Osteoblast (primary cell): ENCODE measurements around the gene TCF23. TPM values are rescaled to one million over a fixed set of nuclear protein-coding genes. Genes with fewer than 3 reads are reported as not detected.

Source experiments
- DNase-seq: peaks from one replicate; pipeline ENCODE4 v3.0.0; 2011; ENCODE audit warnings: low spot score, mixed read lengths; ENCODE audit not compliant: insufficient read length; ENCODE audit errors: missing footprints
- H2AFZ ChIP-seq: 2 replicates; pipeline ENCODE4 v1.6.0; 2011; ENCODE audit warnings: mild to moderate bottlenecking, low read length
- H3K27ac ChIP-seq: 2 replicates; pipeline ENCODE4 v1.5.1; 2011; ENCODE audit warnings: mild to moderate bottlenecking, low read depth, low read length, moderate library complexity
- H3K27me3 ChIP-seq: 2 replicates; pipeline ENCODE4 v1.6.0; 2012; ENCODE audit warnings: mild to moderate bottlenecking, control low read depth, inconsistent platforms, low read length, moderate library complexity; ENCODE audit not compliant: insufficient read depth
- H3K36me3 ChIP-seq: 2 replicates; pipeline ENCODE4 v1.5.1; 2011; ENCODE audit warnings: mild to moderate bottlenecking, low read length, control low read depth, moderate library complexity; ENCODE audit not compliant: insufficient read depth
- H3K4me1 ChIP-seq: 2 replicates; pipeline ENCODE4 v1.5.1; 2011; ENCODE audit warnings: mild to moderate bottlenecking, low read length, control low read depth, moderate library complexity; ENCODE audit not compliant: insufficient read depth
- H3K4me2 ChIP-seq: 2 replicates; pipeline ENCODE4 v1.6.0; 2011; ENCODE audit warnings: mild to moderate bottlenecking, low read length; ENCODE audit not compliant: insufficient read depth
- H3K4me3 ChIP-seq: fragments of 200-600 bp; sonication (generic); 3 replicates; pipeline ENCODE4 v1.5.1; 2012; ENCODE audit warnings: mild to moderate bottlenecking, low read length, inconsistent platforms; ENCODE audit not compliant: insufficient read depth
- H3K79me2 ChIP-seq: 2 replicates; pipeline ENCODE4 v1.6.0; 2012; ENCODE audit warnings: mild to moderate bottlenecking, low read length, control low read depth, inconsistent platforms; ENCODE audit not compliant: insufficient read depth
- H3K9me3 ChIP-seq: 2 replicates; pipeline ENCODE4 v1.5.1; 2011; ENCODE audit warnings: low read depth, low read length, control low read depth
- H4K20me1 ChIP-seq: 2 replicates; pipeline ENCODE4 v1.6.0; 2012; ENCODE audit warnings: mild to moderate bottlenecking, low read length, control low read depth; ENCODE audit not compliant: insufficient read depth
- total RNA-seq: library from RNA; depleted of rRNA; stranded (reverse); fragments of >200 nt; gene quantifications from 2 replicates; pipeline ENCODE4 v1.2.3, GENCODE V29; 2012
- TF ChIP-seq, protein P1 (sequence below): IDR thresholded peaks from 2 replicates; pipeline ENCODE4 v1.5.1; 2011; ENCODE audit warnings: mild to moderate bottlenecking, low read depth, low read length, moderate library complexity; ENCODE audit errors: extremely low read depth

TCF23 gene
- total RNA-seq, 1 donor, result not detected

DNA sequence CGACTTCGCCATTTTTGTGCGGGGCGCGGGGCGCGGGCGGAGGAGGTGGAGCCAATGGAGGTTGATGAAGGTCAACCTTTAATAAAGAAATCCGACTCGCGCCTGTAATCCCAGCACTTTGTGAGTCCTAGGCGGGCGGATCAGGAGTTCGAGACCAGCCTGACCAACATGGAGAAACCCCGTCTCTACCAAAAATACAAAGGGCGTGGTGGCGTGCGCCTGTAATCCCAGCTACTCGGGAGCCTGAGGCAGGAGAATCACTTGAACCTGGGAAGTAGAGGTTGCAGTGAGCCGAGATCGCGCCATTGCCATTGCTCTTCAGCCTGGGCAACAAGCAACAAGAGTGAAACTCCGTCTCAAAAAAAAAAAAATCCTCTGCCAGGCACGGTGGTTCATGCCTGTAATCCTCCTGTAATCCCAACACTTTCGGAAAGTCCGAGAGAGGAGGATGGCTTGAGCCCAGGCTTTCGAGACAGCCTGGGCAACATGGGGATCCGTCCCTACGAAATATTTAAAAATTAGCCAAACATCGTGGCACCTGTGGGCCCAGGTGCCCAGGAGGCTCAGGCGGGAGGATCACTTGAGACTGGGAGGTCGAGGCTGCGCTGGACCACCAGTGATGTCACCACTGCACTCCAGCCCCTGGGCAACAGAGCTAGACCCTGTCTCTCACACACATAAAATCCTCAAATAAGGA, 13.9 kb upstream of the TCF23 start:
- H3K4me2 ChIP-seq, result peak overlapping the region; percentile 73

DNA sequence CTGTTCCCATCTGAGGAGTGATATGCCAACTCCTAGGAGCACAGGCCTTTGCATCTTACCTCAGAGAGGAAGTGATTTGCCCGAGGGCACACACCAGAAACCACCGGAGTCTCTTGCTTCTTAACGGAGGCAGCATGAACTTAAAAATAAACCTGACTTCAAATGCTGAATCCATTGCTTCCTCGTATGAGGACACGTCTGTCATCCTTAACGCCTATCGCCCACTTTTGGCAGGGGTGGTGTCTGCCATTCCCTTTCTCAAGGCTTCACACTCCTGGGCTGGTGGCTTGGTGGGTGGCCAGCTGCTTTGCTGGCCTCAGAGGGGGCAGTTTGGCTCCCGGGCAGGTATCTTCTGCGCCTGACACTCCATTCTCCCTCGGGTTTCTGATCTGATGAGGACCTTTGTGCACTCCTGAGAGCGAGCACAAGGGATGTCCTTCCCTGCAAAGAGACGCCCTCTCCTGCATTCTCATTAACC, 13.3 kb upstream of the TCF23 start:
- Histone ChIP-seq H3K4me2 (no peak overlapping the region), H4K20me1 (peaks cover 26% of the 10 kb centered on the region), H3K79me2 (peaks cover 22% of the 10 kb centered on the region), H3K27ac (no peak overlapping the region), H3K36me3 (peaks cover 21% of the 10 kb centered on the region), H2AFZ (peak overlapping the region; percentile 10), H3K9me3 (no peaks in the 10 kb centered on the region), H3K4me1 (peaks cover 8% of the 10 kb centered on the region), H3K27me3 (peaks cover 8% of the 10 kb centered on the region), H3K4me3 (no peak overlapping the region)
- DNase-seq, result no peak
- TF ChIP-seq, protein P1, sequence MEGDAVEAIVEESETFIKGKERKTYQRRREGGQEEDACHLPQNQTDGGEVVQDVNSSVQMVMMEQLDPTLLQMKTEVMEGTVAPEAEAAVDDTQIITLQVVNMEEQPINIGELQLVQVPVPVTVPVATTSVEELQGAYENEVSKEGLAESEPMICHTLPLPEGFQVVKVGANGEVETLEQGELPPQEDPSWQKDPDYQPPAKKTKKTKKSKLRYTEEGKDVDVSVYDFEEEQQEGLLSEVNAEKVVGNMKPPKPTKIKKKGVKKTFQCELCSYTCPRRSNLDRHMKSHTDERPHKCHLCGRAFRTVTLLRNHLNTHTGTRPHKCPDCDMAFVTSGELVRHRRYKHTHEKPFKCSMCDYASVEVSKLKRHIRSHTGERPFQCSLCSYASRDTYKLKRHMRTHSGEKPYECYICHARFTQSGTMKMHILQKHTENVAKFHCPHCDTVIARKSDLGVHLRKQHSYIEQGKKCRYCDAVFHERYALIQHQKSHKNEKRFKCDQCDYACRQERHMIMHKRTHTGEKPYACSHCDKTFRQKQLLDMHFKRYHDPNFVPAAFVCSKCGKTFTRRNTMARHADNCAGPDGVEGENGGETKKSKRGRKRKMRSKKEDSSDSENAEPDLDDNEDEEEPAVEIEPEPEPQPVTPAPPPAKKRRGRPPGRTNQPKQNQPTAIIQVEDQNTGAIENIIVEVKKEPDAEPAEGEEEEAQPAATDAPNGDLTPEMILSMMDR, result no peak

More for the DNA sequence above, 13.9 kb upstream of the TCF23 start:
- TF ChIP-seq, protein P1, result no peak
- DNase-seq, result no peak
- peaks cover 26% of the 10 kb centered on the region for H4K20me1 ChIP-seq
- no peak overlapping the region for H3K27ac ChIP-seq
- peaks cover 25% of the 10 kb centered on the region for H3K36me3 ChIP-seq
- no peaks in the 10 kb centered on the region for H3K9me3 ChIP-seq
- peak overlapping the region; percentile 99 for H3K4me3 ChIP-seq
- H3K27me3 ChIP-seq, result peaks cover 8% of the 10 kb centered on the region
- peak overlapping the region; percentile 88 for H2AFZ ChIP-seq
- H3K79me2 ChIP-seq, result peaks cover 22% of the 10 kb centered on the region
- H3K4me1 ChIP-seq, result peaks cover 8% of the 10 kb centered on the region

DNA sequence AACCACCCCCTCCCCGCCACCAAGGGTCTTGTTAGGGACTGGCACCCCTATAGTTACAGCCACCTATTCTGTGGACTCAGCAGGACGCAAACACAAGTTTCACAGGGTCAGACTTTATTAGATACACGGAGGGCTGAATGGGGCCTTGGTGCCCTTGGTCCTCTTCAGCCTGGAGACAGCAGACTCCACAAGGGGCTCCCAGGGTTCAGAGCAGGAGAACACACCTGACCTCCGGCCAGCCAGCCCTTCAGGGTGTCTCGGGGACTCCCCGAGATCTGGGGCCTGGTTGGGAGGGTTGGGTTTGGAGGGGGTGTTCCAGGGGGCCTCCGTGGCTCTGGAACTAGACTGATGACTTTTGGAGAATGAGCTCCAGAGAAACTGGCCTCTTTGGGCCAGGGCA, 12.1 kb upstream of the TCF23 start:
- Histone ChIP-seq H3K4me3 (no peak overlapping the region), H3K9me3 (no peaks in the 10 kb centered on the region), H3K27ac (no peak overlapping the region)

More for the DNA sequence above, 12.1 kb upstream of the TCF23 start:
- Histone ChIP-seq H3K79me2 (peaks cover 22% of the 10 kb centered on the region), H2AFZ (no peak overlapping the region), H3K36me3 (peaks cover 10% of the 10 kb centered on the region), H3K4me2 (no peak overlapping the region), H3K27me3 (peaks cover 8% of the 10 kb centered on the region), H3K4me1 (peaks cover 8% of the 10 kb centered on the region), H4K20me1 (peaks cover 21% of the 10 kb centered on the region)
- DNase-seq, result no peak
- TF ChIP-seq, protein P1, result no peak
